Measurements from ENCODE around the gene LYSMD2. TPM values are rescaled to one million over a fixed set of nuclear protein-coding genes. Genes with fewer than 3 reads are reported as not detected.

Gene LYSMD2
- total RNA-seq, 1 experiment from 2014 or later, result 22.5 TPM

DNA sequence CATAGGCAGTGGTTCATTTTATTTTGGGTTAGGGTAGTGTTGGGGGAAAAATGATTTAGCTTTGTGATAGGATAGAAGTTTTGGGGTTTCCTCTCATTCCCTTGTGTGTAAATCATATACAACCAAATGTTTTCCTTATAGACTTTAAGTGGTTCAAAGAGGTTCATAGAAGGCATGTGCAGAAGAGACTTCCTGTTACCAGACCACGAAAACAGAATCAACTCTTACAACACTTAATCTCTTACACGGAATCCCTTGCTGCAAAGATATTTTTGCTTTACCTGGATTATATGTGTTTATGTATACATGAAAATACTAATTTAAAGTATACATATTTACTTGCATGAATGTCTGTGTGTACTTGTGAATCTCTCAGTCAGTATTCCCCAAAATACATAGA is 16.8 kb upstream of the LYSMD2 start:
- no peak for DNase-seq (ENCODE audit: extremely low read depth, low read depth)

DNA sequence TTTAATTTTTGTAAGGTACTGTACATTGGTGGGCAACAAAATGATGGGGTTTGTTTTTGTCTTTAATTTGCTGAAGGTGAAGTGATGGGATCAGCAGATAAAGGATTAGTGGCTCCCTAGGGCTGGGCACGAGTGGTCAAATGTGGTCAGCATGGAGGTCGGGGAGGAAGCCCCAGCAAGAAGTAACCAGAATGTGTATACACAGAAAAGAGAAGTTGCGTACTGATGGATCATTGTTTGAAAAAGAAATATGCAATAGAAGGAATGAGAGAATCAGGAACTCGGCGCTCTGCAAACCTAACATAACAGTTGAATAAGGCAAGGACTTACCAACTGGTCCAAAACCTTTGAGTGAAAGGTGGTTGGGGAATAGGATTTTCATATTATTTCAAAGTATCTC is 15.4 kb upstream of the LYSMD2 start:
- no peak for DNase-seq (ENCODE audit: extremely low read depth, low read depth)

DNA sequence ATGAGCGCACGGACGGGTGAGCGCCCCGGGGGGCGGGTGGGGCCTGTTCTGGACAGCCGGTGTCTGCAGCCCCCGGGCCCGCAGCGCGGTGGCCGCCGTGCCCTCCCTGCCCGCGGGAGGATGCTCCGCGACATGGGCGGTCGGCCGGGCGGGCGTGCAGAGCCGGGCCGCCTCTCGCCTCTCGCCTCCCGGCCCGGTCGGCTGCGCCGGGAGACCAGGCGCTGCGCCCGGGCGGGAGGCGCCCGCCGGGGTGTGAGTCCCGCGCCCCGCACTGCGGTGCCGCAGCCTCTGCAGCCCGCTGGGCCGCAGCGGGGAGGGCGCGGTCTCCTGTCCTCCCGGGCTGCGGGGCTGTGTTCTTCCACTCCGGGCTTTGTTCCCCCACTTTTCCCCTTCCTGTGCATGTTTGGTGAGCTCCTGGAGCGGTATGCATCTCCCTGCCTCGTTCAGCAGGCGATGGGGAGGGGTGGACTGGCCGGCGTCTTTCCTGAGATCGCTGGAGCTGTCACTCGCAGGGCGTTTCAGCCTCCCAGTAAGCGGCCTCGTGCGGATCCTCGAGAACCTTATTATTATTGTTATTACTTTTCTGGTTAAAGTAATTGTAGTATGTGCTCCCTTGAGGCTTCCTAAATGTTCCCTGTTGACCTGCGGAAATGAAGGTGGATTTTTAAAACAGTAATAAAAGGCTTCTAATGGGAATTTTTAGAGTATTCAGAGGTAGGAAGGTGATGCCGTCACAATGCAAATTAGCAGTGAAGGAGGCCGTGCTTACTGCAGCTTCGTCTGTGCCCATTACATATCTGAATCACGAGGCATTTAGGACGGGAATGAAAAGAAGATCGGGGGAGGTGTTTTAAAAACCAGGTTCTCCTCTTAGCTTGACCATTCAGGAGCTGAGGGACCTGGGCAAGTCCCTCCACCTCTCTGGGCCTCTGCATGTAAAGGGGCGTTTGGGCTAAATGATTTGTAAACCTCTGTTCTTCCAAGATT is 14.5 kb upstream of the LYSMD2 start:
- no peak for DNase-seq (ENCODE audit: extremely low read depth, low read depth)

- DNase-seq (ENCODE audit: extremely low read depth, low read depth), result no peak
Observed at GRCh38 chr15:51750792-51751696, 13.6 kb upstream of the LYSMD2 start, which contains the start of gene TMOD2. TMOD2 (plus strand) TSS chr15:51751597; CDS start chr15:51766442, 14,845 bp downstream.

- DNase-seq (ENCODE audit: extremely low read depth, low read depth), result no peak
Observed at GRCh38 chr15:51750186-51750585, 12.7 kb upstream of the LYSMD2 start.

DNA sequence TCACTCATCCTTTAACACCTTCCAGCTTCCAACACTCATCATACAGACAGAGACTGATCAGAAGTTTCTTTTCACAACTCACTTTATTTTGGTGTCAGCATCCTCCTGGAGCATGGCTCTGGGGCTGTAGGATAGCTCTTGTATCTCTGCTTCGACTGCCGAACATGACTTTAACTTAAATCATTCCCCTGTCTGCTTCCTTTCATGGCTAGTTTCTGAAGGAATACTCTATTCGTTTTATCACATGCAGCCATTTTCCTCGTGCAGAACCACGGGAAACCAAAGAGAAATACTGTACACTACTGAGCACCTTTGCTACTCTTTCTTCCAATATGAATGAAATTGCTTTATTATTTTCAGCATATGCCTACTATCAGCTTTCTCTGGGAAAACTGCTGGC is 11.9 kb upstream of the LYSMD2 start:
- no peak for DNase-seq (ENCODE audit: extremely low read depth, low read depth)

DNA sequence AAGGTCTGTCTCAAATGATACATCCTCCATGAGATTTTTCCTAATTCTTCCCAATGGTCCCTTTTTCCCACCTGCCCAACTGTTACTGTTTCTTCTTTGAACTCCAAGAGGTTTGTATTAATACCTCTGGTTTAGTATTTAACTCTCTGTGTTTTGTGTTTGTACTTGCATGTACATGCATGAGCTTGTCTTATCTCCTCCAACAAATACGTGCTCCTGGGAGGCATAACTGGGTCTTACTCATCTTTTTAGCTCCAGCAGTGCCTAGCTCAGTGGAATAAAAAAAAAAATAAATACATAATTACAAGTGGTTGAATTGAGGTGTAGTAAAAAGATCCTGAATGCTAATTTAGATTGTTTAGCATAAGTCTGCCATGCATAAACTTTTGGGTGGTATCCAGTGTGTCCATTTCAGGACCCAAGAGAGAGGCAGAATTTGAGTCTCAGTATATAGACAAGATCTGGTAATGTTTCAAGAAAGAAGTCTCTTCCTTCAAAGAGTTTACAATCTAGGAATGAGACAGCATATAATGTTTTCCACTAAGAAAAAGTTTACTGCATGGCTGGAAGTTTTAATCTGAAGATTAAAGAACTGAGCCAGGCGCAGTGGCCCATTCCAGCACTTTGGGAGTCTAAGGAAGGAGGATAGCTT is 1.7 kb upstream of the LYSMD2 start:
- DNase-seq (ENCODE audit: extremely low read depth, low read depth), result no peak

- no peak for DNase-seq (ENCODE audit: extremely low read depth, low read depth)
Observed at GRCh38 chr15:51738553-51738952, 1.1 kb upstream of the LYSMD2 start.

DNA sequence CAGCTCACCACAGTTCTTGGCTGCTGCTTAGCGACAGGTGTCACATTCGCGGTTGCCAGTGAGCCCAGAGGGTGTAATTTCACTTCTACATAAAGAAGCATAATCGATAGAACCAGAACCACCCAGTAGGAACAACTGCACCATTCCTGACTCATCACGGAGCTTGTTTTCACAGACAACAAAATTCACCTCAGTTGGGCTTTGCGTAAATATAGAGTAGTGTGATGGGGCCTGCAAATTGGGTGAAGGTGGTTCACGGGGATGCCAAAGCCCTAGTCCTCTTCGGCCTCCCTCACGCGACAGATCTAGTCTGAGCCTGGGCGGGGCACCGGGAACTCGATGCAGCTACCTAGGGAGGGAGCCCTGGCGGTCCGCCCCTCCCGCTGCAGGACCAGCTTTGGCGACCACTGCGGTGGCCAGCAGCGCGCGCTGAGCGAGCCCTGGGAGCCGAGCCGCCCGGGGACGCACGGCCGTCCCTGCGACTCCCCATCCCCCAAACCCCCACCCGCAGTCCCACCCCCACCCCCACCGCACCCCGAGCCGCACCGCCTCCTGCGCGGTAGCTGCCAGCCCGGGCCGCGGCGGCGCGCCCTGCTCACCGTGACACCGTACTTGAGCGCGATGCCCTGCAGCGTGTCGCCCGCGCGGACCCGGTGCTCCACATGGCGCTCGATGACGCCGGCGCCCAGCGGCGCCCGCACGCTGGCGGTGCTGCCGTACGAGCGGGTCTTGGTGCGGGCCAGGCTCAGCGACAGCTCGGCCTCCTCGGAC is 519 bp downstream of the LYSMD2 start:
- no peak for DNase-seq (ENCODE audit: extremely low read depth, low read depth)

GRCh38 chr15:51736069-51736468 is 1.4 kb downstream of the LYSMD2 start:
- DNase-seq (ENCODE audit: extremely low read depth, low read depth), result no peak

GRCh38 chr15:51735228-51736010 is 2.0 kb downstream of the LYSMD2 start:
- DNase-seq (ENCODE audit: extremely low read depth, low read depth), result no peak

DNA sequence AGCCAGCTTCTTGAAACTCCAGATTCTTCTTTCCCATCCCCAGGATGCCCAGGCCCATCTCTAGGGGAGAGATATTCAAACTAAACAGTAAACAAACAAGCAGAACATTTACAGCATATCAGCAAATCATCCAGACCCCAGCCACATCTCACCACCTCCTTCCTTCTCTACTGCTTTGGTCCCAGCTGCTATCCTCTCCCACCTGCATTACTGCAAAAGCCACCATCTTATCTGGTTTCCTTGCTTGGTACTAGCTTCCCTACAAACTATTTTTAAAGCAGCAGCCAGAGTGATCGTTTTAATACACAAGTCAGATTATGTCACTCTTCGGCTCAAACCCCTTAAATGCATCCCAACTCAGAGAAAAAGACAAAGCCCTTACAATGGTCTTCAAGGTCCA is 4.8 kb downstream of the LYSMD2 start:
- no peak for DNase-seq (ENCODE audit: extremely low read depth, low read depth)

GRCh38 chr15:51731549-51732267 is 5.7 kb downstream of the LYSMD2 start:
- DNase-seq (ENCODE audit: extremely low read depth, low read depth), result no peak

GRCh38 chr15:51727141-51727897 is 10.1 kb downstream of the LYSMD2 start:
- no peak for DNase-seq (ENCODE audit: extremely low read depth, low read depth)

- peak; percentile 80 for DNase-seq (ENCODE audit: extremely low read depth, low read depth)
Observed at GRCh38 chr15:51726302-51727073, 11.0 kb downstream of the LYSMD2 start.

DNA sequence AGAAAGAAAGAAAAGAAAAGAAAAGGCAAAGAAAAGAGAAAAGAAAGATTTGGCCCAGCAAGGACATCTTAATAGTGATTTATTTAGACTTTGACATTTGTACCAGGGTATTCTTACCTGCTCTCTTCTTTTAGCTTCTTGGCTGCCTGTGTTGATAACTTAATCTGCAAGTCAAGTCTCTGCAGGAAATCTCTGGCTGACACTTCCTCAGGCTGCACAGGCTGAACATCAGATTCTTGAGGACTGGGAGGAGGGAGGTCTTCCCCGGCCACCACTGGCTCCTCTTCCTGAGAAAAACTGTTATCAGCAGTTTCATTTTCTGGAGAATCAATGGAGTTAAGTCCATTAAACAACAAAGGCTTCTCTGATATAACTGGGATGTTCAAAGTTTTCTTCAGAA is 12.8 kb downstream of the LYSMD2 start:
- no peak for DNase-seq (ENCODE audit: extremely low read depth, low read depth)

DNA sequence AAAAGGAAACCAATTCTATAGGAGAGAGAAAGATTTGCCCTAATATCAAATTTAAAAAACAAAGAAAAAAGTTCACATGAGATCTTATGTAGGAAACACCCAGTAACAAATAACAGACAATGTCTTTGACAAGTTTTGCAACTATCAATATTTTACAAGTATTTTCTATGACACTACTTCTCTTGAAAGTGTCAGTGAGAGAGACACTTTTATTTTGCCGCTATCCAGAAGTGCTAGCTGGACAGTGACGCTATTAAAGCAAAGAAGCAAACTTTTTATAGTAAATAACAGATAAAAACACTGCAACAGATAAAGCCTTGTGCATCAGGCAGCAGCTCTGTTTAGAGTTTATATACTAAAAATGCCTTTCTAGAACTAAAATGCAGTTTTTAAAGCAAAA is 13.3 kb downstream of the LYSMD2 start:
- DNase-seq (ENCODE audit: extremely low read depth, low read depth), result no peak
